Measurements from ENCODE around the gene CAD. TPM values are rescaled to one million over a fixed set of nuclear protein-coding genes. Genes with fewer than 3 reads are reported as not detected.

Gene CAD
- total RNA-seq, 1 experiment from 2014 or later = 114 TPM

GRCh38 chr2:27171351-27171848 is 45.8 kb upstream of the CAD start:
- ChIA-PET RAD21 (ENCODE audit: low non-redundant PET in 1 of 2, low total read pairs in 2 of 2, uncharacterized antibody in 2 of 2, unreplicated experiment in 2 of 2) (interaction anchor here in 1 of 2 experiments (0.7 kb wide), 1 partner anchor 21 kb away, joined by 4 read pairs; no protein-coding TSS in a partner anchor), CTCF (interaction anchor here (0.8 to 2.2 kb wide), 2 partner anchors 19 to 39 kb away, joined by 3 to 10 read pairs; no protein-coding TSS in a partner anchor), POLR2A (no interaction called here)
- peaks cover 0 to 4% of the 10 kb centered on the region in 2 experiments; a peak in 1 of 4 replicates for H3K4me1 ChIP-seq (ENCODE audit: control insufficient read depth in 1 of 2, insufficient read depth in 2 of 2, low read length in 2 of 2)
- H3K4me3 ChIP-seq (replicated peaks in 1 of 2; ENCODE audit: low read depth in 1 of 2, low read length in 2 of 2) = no peak overlapping the region
- no peaks in the 10 kb centered on the region for H4K20me1 ChIP-seq (ENCODE audit: insufficient read depth)
- TF ChIP-seq JUND (IDR thresholded peaks at IDR 0.05) = no peak
- no peak for TF ChIP-seq TCF7L2 (IDR thresholded peaks at IDR 0.05; ENCODE audit: borderline replicate concordance, extremely low read depth, insufficient read depth, insufficient read length)
- no peak for TF ChIP-seq EZH2 (IDR thresholded peaks at IDR 0.05)
- TF ChIP-seq, protein P1, sequence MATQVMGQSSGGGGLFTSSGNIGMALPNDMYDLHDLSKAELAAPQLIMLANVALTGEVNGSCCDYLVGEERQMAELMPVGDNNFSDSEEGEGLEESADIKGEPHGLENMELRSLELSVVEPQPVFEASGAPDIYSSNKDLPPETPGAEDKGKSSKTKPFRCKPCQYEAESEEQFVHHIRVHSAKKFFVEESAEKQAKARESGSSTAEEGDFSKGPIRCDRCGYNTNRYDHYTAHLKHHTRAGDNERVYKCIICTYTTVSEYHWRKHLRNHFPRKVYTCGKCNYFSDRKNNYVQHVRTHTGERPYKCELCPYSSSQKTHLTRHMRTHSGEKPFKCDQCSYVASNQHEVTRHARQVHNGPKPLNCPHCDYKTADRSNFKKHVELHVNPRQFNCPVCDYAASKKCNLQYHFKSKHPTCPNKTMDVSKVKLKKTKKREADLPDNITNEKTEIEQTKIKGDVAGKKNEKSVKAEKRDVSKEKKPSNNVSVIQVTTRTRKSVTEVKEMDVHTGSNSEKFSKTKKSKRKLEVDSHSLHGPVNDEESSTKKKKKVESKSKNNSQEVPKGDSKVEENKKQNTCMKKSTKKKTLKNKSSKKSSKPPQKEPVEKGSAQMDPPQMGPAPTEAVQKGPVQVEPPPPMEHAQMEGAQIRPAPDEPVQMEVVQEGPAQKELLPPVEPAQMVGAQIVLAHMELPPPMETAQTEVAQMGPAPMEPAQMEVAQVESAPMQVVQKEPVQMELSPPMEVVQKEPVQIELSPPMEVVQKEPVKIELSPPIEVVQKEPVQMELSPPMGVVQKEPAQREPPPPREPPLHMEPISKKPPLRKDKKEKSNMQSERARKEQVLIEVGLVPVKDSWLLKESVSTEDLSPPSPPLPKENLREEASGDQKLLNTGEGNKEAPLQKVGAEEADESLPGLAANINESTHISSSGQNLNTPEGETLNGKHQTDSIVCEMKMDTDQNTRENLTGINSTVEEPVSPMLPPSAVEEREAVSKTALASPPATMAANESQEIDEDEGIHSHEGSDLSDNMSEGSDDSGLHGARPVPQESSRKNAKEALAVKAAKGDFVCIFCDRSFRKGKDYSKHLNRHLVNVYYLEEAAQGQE (IDR thresholded peaks at IDR 0.05; ENCODE audit: low read depth) = no peak
- TF ChIP-seq ELF1 (IDR thresholded peaks at IDR 0.05; ENCODE audit: borderline replicate concordance, low read depth) = no peak
- TF ChIP-seq, protein P2, sequence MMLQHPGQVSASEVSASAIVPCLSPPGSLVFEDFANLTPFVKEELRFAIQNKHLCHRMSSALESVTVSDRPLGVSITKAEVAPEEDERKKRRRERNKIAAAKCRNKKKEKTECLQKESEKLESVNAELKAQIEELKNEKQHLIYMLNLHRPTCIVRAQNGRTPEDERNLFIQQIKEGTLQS (IDR thresholded peaks at IDR 0.05) = no peak
- no peak for TF ChIP-seq ZNF274 (IDR thresholded peaks at IDR 0.05; ENCODE audit: low read depth, low read length)
- intact Hi-C loops (cut with micrococcal nuclease) = no loop called here
- H3K36me3 ChIP-seq (ENCODE audit: control insufficient read depth in 1 of 2, insufficient read depth in 2 of 2, low read length in 2 of 2) = no peaks in the 10 kb centered on the region
- no peak overlapping the region for H3K9ac ChIP-seq (ENCODE audit: low read length)
- peaks cover 9% of the 10 kb centered on the region; the same call in 1 of the 2 replicates for H3K27me3 ChIP-seq (ENCODE audit: insufficient read depth, low read length)
- H3K9me3 ChIP-seq (ENCODE audit: control insufficient read depth in 1 of 2, insufficient read depth in 1 of 2, low read depth in 1 of 2, low read length in 2 of 2) = no peaks in the 10 kb centered on the region
- no peaks in the 10 kb centered on the region for H3K79me2 ChIP-seq (ENCODE audit: insufficient read depth, low read length)
- no peak overlapping the region for H2AFZ ChIP-seq (ENCODE audit: low read depth, low read length, poor library complexity, severe bottlenecking)
- H3K9me2 ChIP-seq (ENCODE audit: insufficient read depth) = no peaks in the 10 kb centered on the region
- ATAC-seq (no peak), DNase-seq (ENCODE audit: low read depth, low spot score) (no peak)
- no peak overlapping the region for H3K27ac ChIP-seq (ENCODE audit: low read depth, low read length)
- H3K4me2 ChIP-seq (ENCODE audit: low read length) = no peak overlapping the region
- BruUV-seq (replicated peaks) = no TSS peak

Data from HCT116 (cell line).